IPS DF 19.7 (cell line): Measurements from ENCODE around the gene YIPF5.

Experiments used
- DNase-seq: peaks from one replicate; pipeline ENCODE4 v3.0.0-alpha.2; 2013; ENCODE audit warnings: low read depth, low spot score

YIPF5 gene

GRCh38 chr5:144170276-144171024, at the start of gene YIPF5, which contains the start of gene KCTD16:
Gene YIPF5, minus strand, starts transcription at chr5:144170659. Its CDS starts 704 bp downstream, at chr5:144169955.
Gene KCTD16, plus strand, starts transcription at chr5:144170873.
- peak; percentile 93 for DNase-seq

GRCh38 chr5:144219869-144220268, 49.4 kb upstream of the YIPF5 start:
- no peak for DNase-seq

GRCh38 chr5:144210655-144211054, 40.2 kb upstream of the YIPF5 start:
- DNase-seq: no peak

- DNase-seq: no peak
Measured at GRCh38 chr5:144209361-144209760, 38.9 kb upstream of the YIPF5 start.

- DNase-seq: no peak
Measured at GRCh38 chr5:144207875-144208444, 37.5 kb upstream of the YIPF5 start.

- DNase-seq: no peak
Measured at GRCh38 chr5:144206141-144206540, 35.7 kb upstream of the YIPF5 start.

- DNase-seq: no peak
Measured at GRCh38 chr5:144205141-144205551, 34.7 kb upstream of the YIPF5 start.

- no peak for DNase-seq
Measured at GRCh38 chr5:144203750-144204596, 33.5 kb upstream of the YIPF5 start.

GRCh38 chr5:144202726-144203125, 32.3 kb upstream of the YIPF5 start:
- DNase-seq: no peak

- no peak for DNase-seq
Measured at GRCh38 chr5:144202072-144202471, 31.6 kb upstream of the YIPF5 start.

GRCh38 chr5:144201588-144201987, 31.1 kb upstream of the YIPF5 start:
- no peak for DNase-seq

GRCh38 chr5:144198386-144198785, 27.9 kb upstream of the YIPF5 start:
- DNase-seq: no peak

GRCh38 chr5:144196612-144197011, 26.2 kb upstream of the YIPF5 start:
- DNase-seq: no peak

- DNase-seq: no peak
Measured at GRCh38 chr5:144195448-144195847, 25.0 kb upstream of the YIPF5 start.

- no peak for DNase-seq
Measured at GRCh38 chr5:144194144-144194543, 23.7 kb upstream of the YIPF5 start.

GRCh38 chr5:144192661-144193060, 22.2 kb upstream of the YIPF5 start:
- no peak for DNase-seq

- no peak for DNase-seq
Measured at GRCh38 chr5:144191998-144192397, 21.5 kb upstream of the YIPF5 start.

GRCh38 chr5:144191531-144191930, 21.1 kb upstream of the YIPF5 start:
- no peak for DNase-seq

- no peak for DNase-seq
Measured at GRCh38 chr5:144189800-144190429, 19.5 kb upstream of the YIPF5 start.

GRCh38 chr5:144187699-144188294, 17.3 kb upstream of the YIPF5 start:
- no peak for DNase-seq

GRCh38 chr5:144183254-144183889, 12.9 kb upstream of the YIPF5 start:
- no peak for DNase-seq
